ENCODE data around the gene PCNT.

The PCNT gene

DNA sequence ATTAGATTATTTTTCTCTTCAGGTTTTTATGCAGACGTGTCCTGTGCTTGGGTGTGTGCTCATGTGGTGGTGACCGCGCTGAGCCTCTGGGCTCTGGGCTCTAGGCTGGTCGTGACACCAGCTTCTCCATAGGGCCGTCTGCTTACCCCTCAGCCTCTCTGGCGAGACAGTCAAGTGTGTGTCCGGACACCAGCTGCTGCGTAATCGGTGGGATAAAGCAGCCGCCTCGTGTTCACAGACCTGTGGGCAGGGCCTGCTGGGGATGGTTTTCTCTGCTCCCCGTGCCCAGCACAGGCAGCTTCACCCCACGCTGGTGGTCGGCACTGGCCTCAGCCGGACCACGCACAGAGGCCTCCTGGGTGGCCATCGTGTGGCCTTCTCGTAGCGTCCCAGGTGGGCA is 101.1 kb downstream of the PCNT start:
- TF ChIP-seq, protein P1, sequence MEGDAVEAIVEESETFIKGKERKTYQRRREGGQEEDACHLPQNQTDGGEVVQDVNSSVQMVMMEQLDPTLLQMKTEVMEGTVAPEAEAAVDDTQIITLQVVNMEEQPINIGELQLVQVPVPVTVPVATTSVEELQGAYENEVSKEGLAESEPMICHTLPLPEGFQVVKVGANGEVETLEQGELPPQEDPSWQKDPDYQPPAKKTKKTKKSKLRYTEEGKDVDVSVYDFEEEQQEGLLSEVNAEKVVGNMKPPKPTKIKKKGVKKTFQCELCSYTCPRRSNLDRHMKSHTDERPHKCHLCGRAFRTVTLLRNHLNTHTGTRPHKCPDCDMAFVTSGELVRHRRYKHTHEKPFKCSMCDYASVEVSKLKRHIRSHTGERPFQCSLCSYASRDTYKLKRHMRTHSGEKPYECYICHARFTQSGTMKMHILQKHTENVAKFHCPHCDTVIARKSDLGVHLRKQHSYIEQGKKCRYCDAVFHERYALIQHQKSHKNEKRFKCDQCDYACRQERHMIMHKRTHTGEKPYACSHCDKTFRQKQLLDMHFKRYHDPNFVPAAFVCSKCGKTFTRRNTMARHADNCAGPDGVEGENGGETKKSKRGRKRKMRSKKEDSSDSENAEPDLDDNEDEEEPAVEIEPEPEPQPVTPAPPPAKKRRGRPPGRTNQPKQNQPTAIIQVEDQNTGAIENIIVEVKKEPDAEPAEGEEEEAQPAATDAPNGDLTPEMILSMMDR (IDR thresholded peaks at IDR 0.05): no peak

GRCh38 chr21:46425571-46425970 is 101.6 kb downstream of the PCNT start:
- TF ChIP-seq, protein P1 (IDR thresholded peaks at IDR 0.05): no peak

GRCh38 chr21:46426313-46427046 is 102.5 kb downstream of the PCNT start:
- TF ChIP-seq, protein P1 (IDR thresholded peaks at IDR 0.05): no peak

GRCh38 chr21:46427516-46427915 is 103.6 kb downstream of the PCNT start:
- TF ChIP-seq, protein P1 (IDR thresholded peaks at IDR 0.05): no peak

DNA sequence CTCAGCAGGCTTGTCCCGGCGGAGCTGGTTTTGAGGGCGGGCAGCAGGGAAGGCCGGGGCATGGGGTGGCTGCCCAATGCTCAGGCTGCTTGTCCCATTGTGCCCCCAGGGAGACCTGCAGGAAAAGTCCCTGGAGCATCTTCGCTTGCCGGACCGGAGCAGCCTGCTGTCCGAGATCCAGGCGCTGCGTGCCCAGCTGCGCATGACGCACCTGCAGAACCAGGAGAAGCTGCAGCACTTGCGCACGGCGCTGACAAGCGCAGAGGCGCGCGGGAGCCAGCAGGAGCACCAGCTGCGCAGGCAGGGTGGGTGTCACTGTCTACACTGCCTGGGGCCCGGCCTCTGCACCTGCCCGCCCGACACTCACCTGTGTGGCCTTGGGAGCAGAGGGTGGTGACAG is 104.3 kb downstream of the PCNT start:
- TF ChIP-seq, protein P1 (IDR thresholded peaks at IDR 0.05): no peak

- TF ChIP-seq, protein P1 (IDR thresholded peaks at IDR 0.05): no peak
Observed at GRCh38 chr21:46428987-46429710, 105.2 kb downstream of the PCNT start.

DNA sequence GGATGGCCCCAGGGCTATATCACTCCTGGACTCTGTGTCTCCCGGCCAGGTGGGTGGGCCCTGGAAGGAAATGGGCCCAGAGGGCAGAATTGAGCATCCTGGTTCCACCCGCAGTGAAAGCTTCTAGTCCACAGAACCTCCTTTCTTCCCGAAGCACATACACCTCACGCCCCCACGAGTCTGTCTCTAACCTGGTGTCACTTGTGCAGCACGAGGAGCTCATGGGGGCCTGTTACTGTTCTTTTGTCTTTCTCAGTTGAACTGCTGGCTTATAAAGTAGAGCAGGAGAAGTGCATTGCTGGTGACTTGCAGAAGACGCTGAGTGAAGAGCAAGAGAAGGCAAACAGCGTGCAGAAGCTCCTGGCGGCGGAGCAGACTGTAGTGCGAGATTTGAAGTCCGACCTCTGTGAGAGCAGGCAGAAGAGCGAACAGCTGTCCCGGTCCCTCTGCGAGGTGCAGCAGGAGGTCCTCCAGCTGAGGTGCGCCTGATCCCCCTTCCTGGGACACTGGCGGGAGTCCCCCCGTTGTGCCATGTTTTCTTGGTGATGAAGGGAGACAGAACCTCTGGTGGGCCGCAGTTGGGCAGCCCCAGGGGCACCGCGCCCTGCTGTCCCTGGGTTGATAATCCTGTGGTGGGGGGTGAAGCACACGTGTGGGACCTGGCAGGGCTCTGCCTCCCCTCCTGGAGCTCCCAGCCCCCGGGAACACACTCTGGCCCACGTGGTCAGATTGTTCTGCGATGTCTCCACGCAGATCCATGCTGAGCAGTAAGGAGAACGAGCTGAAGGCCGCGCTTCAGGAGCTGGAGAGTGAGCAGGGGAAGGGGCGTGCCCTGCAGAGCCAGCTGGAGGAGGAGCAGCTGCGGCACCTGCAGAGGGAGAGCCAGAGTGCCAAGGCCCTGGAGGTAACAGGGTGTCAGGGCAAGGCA is 106.1 kb downstream of the PCNT start:
- TF ChIP-seq, protein P1 (IDR thresholded peaks at IDR 0.05): no peak

Measured in LNCAP (cell line).